ENCODE results near the gene AKT3.

Gene AKT3

GRCh38 chr1:243483952-243484351, 366.1 kb downstream of the AKT3 start:
- Histone ChIP-seq H3K36me3 (replicated peaks in 1 of 2; ENCODE audit: control insufficient read depth in 2 of 2, insufficient read depth in 2 of 2, low read length in 2 of 2) (no peaks in the 10 kb centered on the region), H2BK5ac (ENCODE audit: low read length) (no peak overlapping the region), H3K27ac (replicated peaks; ENCODE audit: low read length) (no peak overlapping the region), H3K4me3 (ENCODE audit: low read length in 2 of 2) (no peak overlapping the region), H3K4me2 (ENCODE audit: insufficient read depth, low read length, poor library complexity, severe bottlenecking) (peak overlapping the region; percentile 82), H3K79me1 (ENCODE audit: low read depth, low read length) (no peaks in the 10 kb centered on the region), H2BK12ac (ENCODE audit: low read length) (peak overlapping the region; percentile 59), H3K9me3 (replicated peaks in 1 of 2; ENCODE audit: control insufficient read depth in 2 of 2, insufficient read depth in 1 of 2, low read depth in 1 of 2, low read length in 2 of 2) (peaks cover 2 to 3% of the 10 kb centered on the region in 2 donors), H2AFZ (ENCODE audit: low read length) (no peak overlapping the region), H4K91ac (ENCODE audit: low read depth, low read length, poor library complexity) (peak overlapping the region; percentile 57), H3K18ac (ENCODE audit: low read length) (peak overlapping the region; percentile 76), H3K27me3 (ENCODE audit: control insufficient read depth in 3 of 3, insufficient read depth in 3 of 3, low read depth in 1 of 3, low read length in 3 of 3) (no peaks in the 10 kb centered on the region), H4K8ac (ENCODE audit: low read depth, low read length) (no peak overlapping the region), H3K9ac (ENCODE audit: low read depth, low read length, poor library complexity) (no peak overlapping the region), H3K23ac (ENCODE audit: low read depth, low read length, poor library complexity) (peak overlapping the region; percentile 46), H2AK5ac (ENCODE audit: low read depth, low read length) (peak overlapping the region; percentile 88), H3K4ac (ENCODE audit: low read length) (no peak overlapping the region), H3K14ac (ENCODE audit: low read length) (no peak overlapping the region), H3K4me1 (ENCODE audit: control insufficient read depth in 2 of 2, insufficient read depth in 1 of 2, low read depth in 1 of 2, low read length in 2 of 2) (peaks cover 0 to 23% of the 10 kb centered on the region in 2 donors), H2BK120ac (ENCODE audit: low read depth, low read length) (peak overlapping the region; percentile 88), H2BK15ac (ENCODE audit: low read length) (peak overlapping the region; percentile 71)
- no peak for DNase-seq (ENCODE audit: low spot score)
- no CpG with 5 or more reads among the region's 16 CpGs for WGBS, 2 donors (ENCODE audit: extremely low coverage in 2 of 2, insufficient read length in 2 of 2, insufficient replicate concordance in 1 of 2)

DNA sequence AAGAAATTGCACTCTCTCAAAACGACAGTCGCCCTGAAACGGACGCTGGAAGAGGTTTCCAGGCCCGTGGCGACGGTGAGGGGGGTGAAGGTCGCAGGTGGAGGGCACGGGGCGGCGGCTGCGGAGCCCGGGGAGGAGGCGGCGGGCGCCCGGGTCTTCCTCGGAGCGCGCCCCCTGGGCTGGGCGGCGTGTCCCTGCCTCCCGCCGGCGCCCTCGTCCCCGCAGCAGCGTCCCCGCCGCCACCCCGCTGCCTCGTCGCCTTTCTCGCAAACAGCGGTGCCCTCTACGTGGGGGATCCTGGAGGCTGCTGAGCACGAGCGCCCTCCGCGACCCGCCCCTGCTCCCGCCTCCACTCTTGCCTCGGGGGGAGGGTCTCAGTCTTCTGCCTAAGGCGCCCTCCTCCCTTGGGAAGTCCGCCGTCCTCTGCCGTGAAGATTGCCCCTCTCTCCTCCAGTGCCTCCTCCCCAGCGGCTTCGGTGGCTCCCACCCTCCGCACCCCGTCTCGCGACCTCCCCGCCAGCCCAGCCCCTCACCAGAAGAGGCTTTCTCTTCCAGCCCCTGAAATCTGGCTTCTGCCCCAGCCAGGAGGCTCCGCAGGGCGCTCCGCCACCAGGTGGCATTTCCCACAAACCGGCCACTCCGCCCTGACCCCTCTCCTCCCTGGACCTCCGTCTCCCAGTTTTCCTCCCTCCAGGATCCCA, 366.8 kb downstream of the AKT3 start:
- H3K9ac ChIP-seq (ENCODE audit: low read depth, low read length, poor library complexity) = peak overlapping the region; percentile 70
- no CpG with 5 or more reads among the region's 60 CpGs for WGBS, 2 donors (ENCODE audit: extremely low coverage in 2 of 2, insufficient read length in 2 of 2, insufficient replicate concordance in 1 of 2)
- H2BK15ac ChIP-seq (ENCODE audit: low read length) = peak overlapping the region; percentile 71
- H2AK5ac ChIP-seq (ENCODE audit: low read depth, low read length) = peak overlapping the region; percentile 10
- no peak overlapping the region for H2BK12ac ChIP-seq (ENCODE audit: low read length)
- H4K8ac ChIP-seq (ENCODE audit: low read depth, low read length) = peak overlapping the region; percentile 95
- peak overlapping the region; percentile 82 for H3K4me2 ChIP-seq (ENCODE audit: insufficient read depth, low read length, poor library complexity, severe bottlenecking)
- H3K27ac ChIP-seq (replicated peaks; ENCODE audit: low read length) = peak overlapping the region; percentile 17
- peak overlapping the region; percentile 31 for H3K4ac ChIP-seq (ENCODE audit: low read length)
- no peaks in the 10 kb centered on the region for H3K36me3 ChIP-seq (replicated peaks in 1 of 2; ENCODE audit: control insufficient read depth in 2 of 2, insufficient read depth in 2 of 2, low read length in 2 of 2)
- peak overlapping the region; percentile 98 for H3K18ac ChIP-seq (ENCODE audit: low read length)
- H3K27me3 ChIP-seq (ENCODE audit: control insufficient read depth in 3 of 3, insufficient read depth in 3 of 3, low read depth in 1 of 3, low read length in 3 of 3) = no peaks in the 10 kb centered on the region
- peak overlapping the region; percentile 88 for H2BK120ac ChIP-seq (ENCODE audit: low read depth, low read length)
- peak overlapping the region; percentile 94 for H2BK5ac ChIP-seq (ENCODE audit: low read length)
- H2AFZ ChIP-seq (ENCODE audit: low read length) = no peak overlapping the region
- H3K23ac ChIP-seq (ENCODE audit: low read depth, low read length, poor library complexity) = peak overlapping the region; percentile 74
- H4K91ac ChIP-seq (ENCODE audit: low read depth, low read length, poor library complexity) = peak overlapping the region; percentile 76
- no peaks in the 10 kb centered on the region for H3K79me1 ChIP-seq (ENCODE audit: low read depth, low read length)
- H3K4me1 ChIP-seq (ENCODE audit: control insufficient read depth in 2 of 2, insufficient read depth in 1 of 2, low read depth in 1 of 2, low read length in 2 of 2) = peaks cover 0 to 20% of the 10 kb centered on the region in 2 donors
- H3K4me3 ChIP-seq (ENCODE audit: low read length in 2 of 2) = peak overlapping the region in 1 of 2 donors; percentile 70
- H3K14ac ChIP-seq (ENCODE audit: low read length) = peak overlapping the region; percentile 61
- DNase-seq (ENCODE audit: low spot score) = peak; percentile 33
- H3K9me3 ChIP-seq (replicated peaks in 1 of 2; ENCODE audit: control insufficient read depth in 2 of 2, insufficient read depth in 1 of 2, low read depth in 1 of 2, low read length in 2 of 2) = peaks cover 2 to 3% of the 10 kb centered on the region in 2 donors

- DNase-seq (ENCODE audit: low spot score) = peak; percentile 38
- Histone ChIP-seq H2AFZ (ENCODE audit: low read length) (no peak overlapping the region), H2AK5ac (ENCODE audit: low read depth, low read length) (peak overlapping the region; percentile 10), H3K4me1 (ENCODE audit: control insufficient read depth in 2 of 2, insufficient read depth in 1 of 2, low read depth in 1 of 2, low read length in 2 of 2) (peaks cover 0 to 20% of the 10 kb centered on the region in 2 donors), H2BK15ac (ENCODE audit: low read length) (peak overlapping the region; percentile 71), H3K79me1 (ENCODE audit: low read depth, low read length) (no peaks in the 10 kb centered on the region), H3K9me3 (replicated peaks in 1 of 2; ENCODE audit: control insufficient read depth in 2 of 2, insufficient read depth in 1 of 2, low read depth in 1 of 2, low read length in 2 of 2) (peaks cover 2 to 3% of the 10 kb centered on the region in 2 donors), H3K27me3 (ENCODE audit: control insufficient read depth in 3 of 3, insufficient read depth in 3 of 3, low read depth in 1 of 3, low read length in 3 of 3) (no peaks in the 10 kb centered on the region), H3K36me3 (replicated peaks in 1 of 2; ENCODE audit: control insufficient read depth in 2 of 2, insufficient read depth in 2 of 2, low read length in 2 of 2) (no peaks in the 10 kb centered on the region), H3K27ac (replicated peaks; ENCODE audit: low read length) (peak overlapping the region; percentile 17), H3K4ac (ENCODE audit: low read length) (no peak overlapping the region), H4K8ac (ENCODE audit: low read depth, low read length) (peak overlapping the region; percentile 95), H2BK12ac (ENCODE audit: low read length) (no peak overlapping the region), H2BK120ac (ENCODE audit: low read depth, low read length) (peak overlapping the region; percentile 88), H3K18ac (ENCODE audit: low read length) (peak overlapping the region; percentile 98), H3K4me2 (ENCODE audit: insufficient read depth, low read length, poor library complexity, severe bottlenecking) (peak overlapping the region; percentile 82), H3K23ac (ENCODE audit: low read depth, low read length, poor library complexity) (peak overlapping the region; percentile 74), H3K4me3 (ENCODE audit: low read length in 2 of 2) (peak overlapping the region in 1 of 2 donors; percentile 70), H2BK5ac (ENCODE audit: low read length) (peak overlapping the region; percentile 94), H3K9ac (ENCODE audit: low read depth, low read length, poor library complexity) (peak overlapping the region; percentile 53), H3K14ac (ENCODE audit: low read length) (peak overlapping the region; percentile 61), H4K91ac (ENCODE audit: low read depth, low read length, poor library complexity) (no peak overlapping the region)
- WGBS, 2 donors (ENCODE audit: extremely low coverage in 2 of 2, insufficient read length in 2 of 2, insufficient replicate concordance in 1 of 2) = no CpG with 5 or more reads among the region's 25 CpGs
Observed at GRCh38 chr1:243482141-243483022, 367.7 kb downstream of the AKT3 start.

DNA sequence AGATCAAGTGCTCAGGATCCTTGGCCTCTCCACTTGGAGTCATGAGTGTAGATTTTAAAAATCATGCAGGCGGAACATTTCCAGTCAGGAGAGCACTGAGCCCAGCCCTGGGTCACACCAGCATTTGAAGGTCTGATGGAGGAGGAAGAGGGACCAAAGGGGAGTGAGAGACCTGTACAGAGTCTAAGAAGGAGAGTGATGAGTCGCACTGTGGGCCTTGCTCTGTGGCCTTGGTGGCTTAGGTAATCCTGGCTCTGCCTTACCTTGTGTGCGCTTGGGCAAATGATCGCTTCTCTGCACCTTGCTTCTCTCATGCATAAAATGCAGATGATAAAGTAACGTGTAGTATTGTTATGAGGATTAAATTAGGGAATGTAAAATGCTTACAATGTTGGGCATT, 368.9 kb downstream of the AKT3 start:
- Histone ChIP-seq H3K36me3 (replicated peaks in 1 of 2; ENCODE audit: control insufficient read depth in 2 of 2, insufficient read depth in 2 of 2, low read length in 2 of 2) (no peaks in the 10 kb centered on the region), H3K9ac (ENCODE audit: low read depth, low read length, poor library complexity) (no peak overlapping the region), H2BK5ac (ENCODE audit: low read length) (no peak overlapping the region), H3K14ac (ENCODE audit: low read length) (no peak overlapping the region), H4K91ac (ENCODE audit: low read depth, low read length, poor library complexity) (no peak overlapping the region), H2AFZ (ENCODE audit: low read length) (no peak overlapping the region), H2BK15ac (ENCODE audit: low read length) (no peak overlapping the region), H2BK120ac (ENCODE audit: low read depth, low read length) (no peak overlapping the region), H3K27ac (replicated peaks; ENCODE audit: low read length) (no peak overlapping the region), H2AK5ac (ENCODE audit: low read depth, low read length) (peak overlapping the region; percentile 7), H3K4ac (ENCODE audit: low read length) (no peak overlapping the region), H3K27me3 (ENCODE audit: control insufficient read depth in 3 of 3, insufficient read depth in 3 of 3, low read depth in 1 of 3, low read length in 3 of 3) (no peaks in the 10 kb centered on the region), H3K4me2 (ENCODE audit: insufficient read depth, low read length, poor library complexity, severe bottlenecking) (no peak overlapping the region), H3K4me1 (ENCODE audit: control insufficient read depth in 2 of 2, insufficient read depth in 1 of 2, low read depth in 1 of 2, low read length in 2 of 2) (peaks cover 3 to 24% of the 10 kb centered on the region in 2 donors), H3K4me3 (ENCODE audit: low read length in 2 of 2) (no peak overlapping the region), H3K18ac (ENCODE audit: low read length) (no peak overlapping the region), H2BK12ac (ENCODE audit: low read length) (no peak overlapping the region), H3K23ac (ENCODE audit: low read depth, low read length, poor library complexity) (no peak overlapping the region), H4K8ac (ENCODE audit: low read depth, low read length) (no peak overlapping the region), H3K79me1 (ENCODE audit: low read depth, low read length) (no peaks in the 10 kb centered on the region), H3K9me3 (replicated peaks in 1 of 2; ENCODE audit: control insufficient read depth in 2 of 2, insufficient read depth in 1 of 2, low read depth in 1 of 2, low read length in 2 of 2) (peaks cover 0 to 11% of the 10 kb centered on the region in 2 donors)
- DNase-seq (ENCODE audit: low spot score) = no peak
- 100% methylated on average over 1 of the region's 5 CpGs; no CpG with 5 or more reads in 1 of the 2 donors for WGBS, 2 donors (ENCODE audit: extremely low coverage in 2 of 2, insufficient read length in 2 of 2, insufficient replicate concordance in 1 of 2)

Measured in neuronal stem cell (in vitro differentiated cells).